Ovary (tissue), 9 donors: Measurements from ENCODE around the gene GPS1. TPM values are rescaled to one million over a fixed set of nuclear protein-coding genes. Genes with fewer than 3 reads are reported as not detected.

Experiments
- DNase-seq, 5 donors: peaks; one replicate each; pipeline ENCODE4 v3.0.0-alpha.2; 2019 to 2020
- H3K27ac ChIP-seq, 2 donors: fragments of 200-600 bp; one replicate each; pipeline versions ENCODE4 v1.5.1 to v1.8.0; 2019 to 2022
- H3K27me3 ChIP-seq: fragments of 200-600 bp; one replicate; pipeline ENCODE4 v1.8.0; 2022
- H3K36me3 ChIP-seq: fragments of 200-600 bp; sonication (generic); one replicate; pipeline ENCODE4 v1.5.1; 2019
- H3K4me1 ChIP-seq: one replicate; pipeline ENCODE4 v1.8.1; 2013; ENCODE audit warnings: mild to moderate bottlenecking, moderate library complexity; ENCODE audit not compliant: insufficient read depth
- H3K4me3 ChIP-seq: fragments of 200-600 bp; sonication (generic); one replicate; pipeline ENCODE4 v1.5.1; 2017
- H3K9me3 ChIP-seq, 2 donors: fragments of 200-600 bp in 1 of 2; sonication (generic) in 1 of 2; one replicate each; pipeline versions ENCODE4 v1.5.1 to v1.8.1; 2013 to 2019; ENCODE audit warnings: mild to moderate bottlenecking in 1 of 2, moderate library complexity in 1 of 2
- CTCF ChIP-seq, 3 donors: fragments of 450-650 bp in 2 of 3; fragments of 200-600 bp in 1 of 3; IDR thresholded peaks; one replicate each; pipeline versions ENCODE4 v1.5.1 to v1.8.0; 2016 to 2022; ENCODE audit warnings: antibody characterized with exemption in 3 of 3, mild to moderate bottlenecking in 1 of 3
- EP300 ChIP-seq: sonication (generic); formaldehyde crosslinking; IDR thresholded peaks from one replicate; pipeline ENCODE4 v1.6.1; 2017; ENCODE audit warnings: antibody characterized with exemption
- POLR2A ChIP-seq: fragments of 450-650 bp; IDR thresholded peaks from one replicate; pipeline ENCODE4 v1.6.1; 2017; ENCODE audit warnings: antibody characterized with exemption, mild to moderate bottlenecking, moderate library complexity
- WGBS, 3 donors: extraction: QIAGEN DNeasy Blood & Tissue Kit in 1 of 3; methylation state at CpG; one replicate each; pipeline versions ENCODE4 v1.1.5 to v1.1.7; 2013 to 2017; 5-methylcytosine and 5-hydroxymethylcytosine counted together
- intact Hi-C, 4 donors: fragments of 100-400 bp; cut with DNase I; formaldehyde crosslinking; loops; one replicate each; pipeline versions ENCODE4 v1.11.0 to v1.15.1; 2022 to 2023
- polyA plus RNA-seq, 2 donors: library from polyadenylated mRNA; stranded (reverse); fragments of 200-250 nt in 1 of 2; fragments of 350-450 nt in 1 of 2; fragmentation: Illumina TruSeq in 1 of 2; extraction: RNeasy Lipid Tissue Mini Kit (QIAGEN cat#74804) in 1 of 2; gene quantifications; one replicate each; pipeline ENCODE4 v1.2.3, GENCODE V29; 2013 to 2014
- total RNA-seq, 7 donors: library from RNA; depleted of rRNA in 2 of 7; stranded (reverse); fragments of >200 nt in 2 of 7; fragmentation: NEBNext Ultra II Directional in 3 of 7; extraction: Animal tissue kit (Norgen Biotek cat#: 25700) in 3 of 7; gene quantifications; one replicate each; pipeline versions ENCODE4 v1.1.0 to v1.2.4, GENCODE V29; 2016 to 2023
- donor health status: DM: no; HTN: no; CAD: no; lungs with moderate emphysema.
- donor health status: DM: no; HTN: no; CAD: no.
- donor health status: Bipolar disorder and iron deficiency.
- donor health status: DM: yes; HTN: yes; CAD: no.
- donor health status: DM: no; HTN: no; CAD: no.
- donor health status: DM: yes; HTN: yes; CAD: no.

GPS1 gene
- total and polyA plus RNA-seq, 9 donors, result 12.4 to 96.2 (median 77.8) TPM

GRCh38 chr17:82045936-82046484 lies 5.7 kb upstream of the GPS1 start:
- WGBS, 3 donors, result 52 to 63% (median 56%) methylated on average over 14 of the region's 14 CpGs
- DNase-seq, result no peak
- intact Hi-C loops, result no loop called here
- Histone ChIP-seq H3K27me3 (no peaks in the 10 kb centered on the region), H3K4me3 (no peak overlapping the region), H3K9me3 (no peaks in the 10 kb centered on the region), H3K36me3 (no peaks in the 10 kb centered on the region), H3K4me1 (peaks cover 9% of the 10 kb centered on the region), H3K27ac (no peak overlapping the region)
- no peak for TF ChIP-seq CTCF (IDR thresholded peaks at IDR 0.05)
- no peak for TF ChIP-seq POLR2A

- Histone ChIP-seq H3K27ac (no peak overlapping the region), H3K36me3 (no peaks in the 10 kb centered on the region), H3K9me3 (no peaks in the 10 kb centered on the region), H3K4me3 (no peak overlapping the region), H3K4me1 (peaks cover 9% of the 10 kb centered on the region), H3K27me3 (no peaks in the 10 kb centered on the region)
- no peak for DNase-seq
- 86 to 90% (median 89%) methylated on average over 21 of the region's 21 CpGs for whole genome bisulfite sequencing, 3 donors
- intact Hi-C loops, result no loop called here
- TF ChIP-seq CTCF (IDR thresholded peaks at IDR 0.05) (no peak), POLR2A (no peak), EP300 (no peak)
These were observed 4.8 kb upstream of the GPS1 start for GRCh38 chr17:82046903-82047302.

- Histone ChIP-seq H3K27me3 (no peaks in the 10 kb centered on the region), H3K36me3 (no peaks in the 10 kb centered on the region), H3K4me3 (no peak overlapping the region), H3K27ac (no peak overlapping the region), H3K4me1 (peaks cover 9% of the 10 kb centered on the region), H3K9me3 (no peaks in the 10 kb centered on the region)
- 79 to 83% (median 80%) methylated on average over 24 of the region's 24 CpGs for WGBS, 3 donors
- intact Hi-C loops, result no loop called here
- DNase-seq, result no peak
- TF ChIP-seq EP300, result no peak
- TF ChIP-seq CTCF (IDR thresholded peaks at IDR 0.05), result no peak
- TF ChIP-seq POLR2A, result no peak
These were observed 4.3 kb upstream of the GPS1 start for GRCh38 chr17:82047379-82047778.

- no peaks in the 10 kb centered on the region for H3K27me3 ChIP-seq
- H3K27ac ChIP-seq, result no peak overlapping the region
- no peak for DNase-seq
- intact Hi-C loops, result no loop called here
- 85 to 88% (median 86%) methylated on average over 21 to 25 of the region's 25 CpGs for WGBS, 3 donors
- no peaks in the 10 kb centered on the region for H3K9me3 ChIP-seq
- H3K4me1 ChIP-seq, result peaks cover 9% of the 10 kb centered on the region
- no peaks in the 10 kb centered on the region for H3K36me3 ChIP-seq
- no peak for TF ChIP-seq CTCF (IDR thresholded peaks at IDR 0.05)
- no peak for TF ChIP-seq POLR2A
- no peak for TF ChIP-seq EP300
- H3K4me3 ChIP-seq, result no peak overlapping the region
These were observed 3.7 kb upstream of the GPS1 start for GRCh38 chr17:82047914-82048570.
